GM20431 (cell line): ENCODE measurements around the gene PPIB.

Experiments used
- in situ Hi-C: fragments of 300-500 bp; cut with MseI, MboI; formaldehyde crosslinking; loops from one replicate; pipeline ENCODE4 v1.15.0; 2020; ENCODE audit warnings: low sequenced_read_pairs; ENCODE audit not compliant: unreplicated experiment

The PPIB gene

GRCh38 chr15:64161688-64162477, 939 bp downstream of the PPIB start:
- in situ Hi-C loops, result no loop called here

GRCh38 chr15:64158363-64159134, 4.3 kb downstream of the PPIB start:
- in situ Hi-C loops, result no loop called here

- in situ Hi-C loops, result no loop called here
These were observed 5.2 kb downstream of the PPIB start for GRCh38 chr15:64157599-64158125.

- in situ Hi-C loops, result no loop called here
These were observed 6.0 kb downstream of the PPIB start for GRCh38 chr15:64156652-64157331.

- in situ Hi-C loops, result no loop called here
These were observed 6.8 kb downstream of the PPIB start for GRCh38 chr15:64155802-64156651.

- in situ Hi-C loops, result no loop called here
These were observed 9.1 kb downstream of the PPIB start for GRCh38 chr15:64153480-64154367.

GRCh38 chr15:64152507-64153387, 10.1 kb downstream of the PPIB start:
- in situ Hi-C loops, result no loop called here

- in situ Hi-C loops, result no loop called here
These were observed 10.9 kb downstream of the PPIB start, which contains the start of gene SNX22 for GRCh38 chr15:64151727-64152506. Gene SNX22 (plus strand): TSS chr15:64151731. CDS start chr15:64151776, 45 bp downstream.

- in situ Hi-C loops, result no loop called here
These were observed 12.8 kb downstream of the PPIB start for GRCh38 chr15:64149893-64150578.

GRCh38 chr15:64149424-64149823, 13.4 kb downstream of the PPIB start:
- in situ Hi-C loops, result no loop called here

- in situ Hi-C loops, result no loop called here
These were observed 14.2 kb downstream of the PPIB start for GRCh38 chr15:64148581-64148980.

- in situ Hi-C loops, result no loop called here
These were observed 14.7 kb downstream of the PPIB start for GRCh38 chr15:64148168-64148567.

GRCh38 chr15:64146885-64147681, 15.7 kb downstream of the PPIB start:
- in situ Hi-C loops, result no loop called here

GRCh38 chr15:64146520-64146884, 16.3 kb downstream of the PPIB start:
- in situ Hi-C loops, result no loop called here

GRCh38 chr15:64146041-64146440, 16.8 kb downstream of the PPIB start:
- in situ Hi-C loops, result no loop called here
